ENCODE measurements around the gene TAF3.
"Not testable (repeated sequence)": the region's sequence is repeated elsewhere in the genome, so short reads cannot be mapped to it uniquely, and the experiment has no call there.

Gene TAF3

DNA sequence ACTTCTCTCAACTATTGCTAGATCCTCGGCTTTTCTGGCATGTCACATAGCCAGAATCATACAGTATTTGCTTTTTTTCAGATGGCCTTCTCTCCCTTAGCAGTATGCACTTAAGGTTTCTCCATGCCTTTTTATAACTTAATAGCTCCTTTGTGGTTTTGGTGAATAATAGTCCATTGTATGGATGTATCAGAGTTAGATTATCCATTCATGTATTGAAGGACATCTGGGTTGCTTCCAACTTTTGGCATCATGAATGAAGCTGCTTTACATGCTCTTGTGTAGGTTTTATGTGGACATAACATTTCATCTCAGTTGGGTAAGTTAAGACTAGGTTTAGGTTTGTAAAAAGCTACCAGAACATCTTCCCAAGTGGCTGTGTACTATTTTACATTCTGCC lies 25.8 kb upstream of the TAF3 start:
- Histone ChIP-seq H3K9ac (ENCODE audit: low read depth, low read length) (no peak overlapping the region), H3K27me3 (ENCODE audit: control insufficient read depth, insufficient read depth, low read length) (no peaks in the 10 kb centered on the region), H3K4me1 (ENCODE audit: control insufficient read depth, insufficient read depth, low read length) (no peaks in the 10 kb centered on the region), H3K36me3 (ENCODE audit: control insufficient read depth, insufficient read depth, low read length) (peaks cover 9% of the 10 kb centered on the region), H3K4me3 (ENCODE audit: low read depth, low read length) (no peak overlapping the region), H3K9me3 (ENCODE audit: control insufficient read depth, insufficient read depth, low read length) (no peaks in the 10 kb centered on the region)

DNA sequence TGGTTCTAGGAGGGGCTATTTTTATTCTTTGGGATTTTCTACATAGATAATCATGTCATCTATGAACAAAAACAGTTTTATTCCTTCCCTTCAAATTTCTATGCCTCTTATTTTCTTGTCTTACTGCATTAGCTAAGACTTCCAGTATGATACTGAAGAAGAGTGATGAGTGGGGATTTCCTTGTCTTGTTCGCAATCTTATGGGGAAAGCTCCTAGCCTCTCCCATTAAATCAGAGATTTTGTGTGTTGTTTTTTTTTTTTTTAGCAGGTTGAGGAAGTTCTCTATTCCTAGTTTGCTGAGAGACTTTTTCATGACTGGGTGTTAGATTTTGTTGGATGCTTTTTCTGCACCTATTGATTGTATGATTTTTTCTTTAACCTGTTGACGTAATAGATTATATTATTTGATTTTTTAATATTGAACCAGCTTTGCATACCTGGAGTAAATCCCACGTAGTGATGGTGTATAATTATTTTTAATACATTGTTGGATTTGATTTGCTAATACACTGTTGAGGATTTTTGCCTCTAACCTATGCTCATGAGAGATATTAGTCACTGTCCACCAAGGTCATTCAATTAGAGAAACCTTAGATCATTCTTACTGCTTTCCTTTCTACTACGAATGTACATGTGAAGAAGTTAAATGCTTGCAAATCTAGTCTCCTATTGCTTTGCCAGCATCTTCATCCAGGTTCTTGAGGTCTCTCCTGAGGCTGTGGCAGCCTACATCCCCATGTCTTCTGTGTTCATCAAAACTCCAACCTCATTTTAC lies 23.9 kb upstream of the TAF3 start:
- Histone ChIP-seq H3K36me3 (ENCODE audit: control insufficient read depth, insufficient read depth, low read length) (peaks cover 16% of the 10 kb centered on the region), H3K27me3 (ENCODE audit: control insufficient read depth, insufficient read depth, low read length) (no peaks in the 10 kb centered on the region), H3K9ac (ENCODE audit: low read depth, low read length) (no peak overlapping the region), H3K4me3 (ENCODE audit: low read depth, low read length) (no peak overlapping the region), H3K4me1 (ENCODE audit: control insufficient read depth, insufficient read depth, low read length) (no peaks in the 10 kb centered on the region), H3K9me3 (ENCODE audit: control insufficient read depth, insufficient read depth, low read length) (no peaks in the 10 kb centered on the region)

DNA sequence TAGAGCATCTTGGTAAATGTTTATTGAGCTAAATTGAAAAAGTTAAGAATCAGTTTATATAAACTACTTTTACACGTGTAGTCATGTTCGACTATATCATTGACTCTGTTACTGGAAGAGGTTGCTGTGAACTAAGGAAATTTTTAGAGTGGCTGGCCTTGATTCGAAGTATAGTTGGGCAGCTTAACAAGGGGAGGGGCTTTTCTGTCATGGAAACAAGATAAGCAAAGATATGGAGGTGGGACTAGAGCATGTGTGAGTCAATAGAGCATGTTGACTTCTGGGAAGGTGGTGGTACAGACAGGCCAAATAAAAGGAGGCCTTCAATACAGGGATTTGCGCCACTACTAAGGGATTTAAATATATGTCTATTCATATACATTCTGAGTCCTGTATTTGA lies 22.7 kb upstream of the TAF3 start:
- H3K9ac ChIP-seq (ENCODE audit: low read depth, low read length) = no peak overlapping the region
- no peak overlapping the region for H3K4me3 ChIP-seq (ENCODE audit: low read depth, low read length)
- H3K27me3 ChIP-seq (ENCODE audit: control insufficient read depth, insufficient read depth, low read length) = no peaks in the 10 kb centered on the region
- H3K36me3 ChIP-seq (ENCODE audit: control insufficient read depth, insufficient read depth, low read length) = peaks cover 21% of the 10 kb centered on the region
- no peaks in the 10 kb centered on the region for H3K4me1 ChIP-seq (ENCODE audit: control insufficient read depth, insufficient read depth, low read length)
- H3K9me3 ChIP-seq (ENCODE audit: control insufficient read depth, insufficient read depth, low read length) = no peaks in the 10 kb centered on the region

DNA sequence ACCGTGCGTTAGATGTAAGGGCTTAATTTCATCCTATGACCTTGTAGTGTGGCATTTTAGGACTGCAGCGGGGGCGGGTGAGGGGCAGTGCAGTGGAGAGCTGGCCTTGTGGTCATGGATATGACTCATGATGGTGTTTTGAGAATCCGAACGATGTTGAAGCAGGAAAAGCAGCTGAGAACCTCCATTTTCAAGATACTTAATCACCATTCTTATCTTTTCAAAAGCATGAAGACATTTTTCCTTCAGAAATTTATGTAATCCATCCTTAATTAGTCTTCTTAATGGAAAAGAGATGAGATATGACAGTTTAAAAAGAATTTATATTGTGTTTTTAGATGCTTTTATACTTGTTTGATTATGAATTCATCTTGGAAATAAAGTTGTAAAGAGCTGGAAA lies 20.7 kb upstream of the TAF3 start:
- H3K9me3 ChIP-seq (ENCODE audit: control insufficient read depth, insufficient read depth, low read length) = no peaks in the 10 kb centered on the region
- no peak overlapping the region for H3K9ac ChIP-seq (ENCODE audit: low read depth, low read length)
- H3K27me3 ChIP-seq (ENCODE audit: control insufficient read depth, insufficient read depth, low read length) = no peaks in the 10 kb centered on the region
- H3K4me3 ChIP-seq (ENCODE audit: low read depth, low read length) = no peak overlapping the region
- H3K36me3 ChIP-seq (ENCODE audit: control insufficient read depth, insufficient read depth, low read length) = peaks cover 31% of the 10 kb centered on the region
- H3K4me1 ChIP-seq (ENCODE audit: control insufficient read depth, insufficient read depth, low read length) = no peaks in the 10 kb centered on the region

DNA sequence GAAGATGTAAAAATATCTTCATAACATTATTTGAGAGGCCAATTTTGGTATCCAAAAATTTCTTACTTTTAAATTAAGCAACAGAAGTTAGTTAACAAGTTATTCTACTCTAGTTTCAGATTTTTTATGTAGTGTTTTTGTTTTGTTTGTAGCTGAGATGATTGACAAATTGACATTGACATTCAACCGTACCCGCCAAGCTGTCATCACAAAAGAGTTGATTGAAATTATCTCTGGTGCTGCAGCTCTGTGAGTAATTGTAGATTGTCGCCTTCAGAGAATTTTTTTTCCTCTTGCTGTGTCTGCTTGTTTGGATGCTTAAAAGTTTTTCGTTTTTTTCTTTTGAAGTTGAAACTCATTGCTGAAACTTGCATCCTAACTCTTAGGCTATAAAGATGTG lies 15.7 kb upstream of the TAF3 start:
- Histone ChIP-seq H3K4me3 (ENCODE audit: low read depth, low read length) (no peak overlapping the region), H3K9me3 (ENCODE audit: control insufficient read depth, insufficient read depth, low read length) (no peaks in the 10 kb centered on the region), H3K36me3 (ENCODE audit: control insufficient read depth, insufficient read depth, low read length) (peaks cover 39% of the 10 kb centered on the region), H3K9ac (ENCODE audit: low read depth, low read length) (no peak overlapping the region), H3K4me1 (ENCODE audit: control insufficient read depth, insufficient read depth, low read length) (no peaks in the 10 kb centered on the region), H3K27me3 (ENCODE audit: control insufficient read depth, insufficient read depth, low read length) (no peaks in the 10 kb centered on the region)

DNA sequence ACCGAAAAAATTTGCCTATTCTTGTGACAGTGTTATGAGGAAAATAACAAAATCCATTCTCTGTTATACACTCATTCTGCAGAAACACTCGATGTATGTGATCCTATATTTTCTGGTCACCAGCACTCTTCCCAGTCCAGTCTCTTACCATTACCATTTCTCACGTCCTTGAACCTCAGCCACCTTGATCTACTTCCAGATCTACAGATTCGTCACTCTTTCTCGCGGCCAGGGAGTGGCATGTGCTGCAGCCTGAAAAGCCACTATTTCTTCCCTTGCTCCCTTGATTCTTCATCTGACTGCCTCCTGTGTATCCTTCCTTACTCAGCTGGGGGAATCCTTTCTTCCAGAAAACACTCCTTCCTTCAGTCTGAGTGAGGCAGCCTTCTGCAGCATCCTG lies 14.1 kb upstream of the TAF3 start:
- Histone ChIP-seq H3K4me1 (ENCODE audit: control insufficient read depth, insufficient read depth, low read length) (no peaks in the 10 kb centered on the region), H3K27me3 (ENCODE audit: control insufficient read depth, insufficient read depth, low read length) (no peaks in the 10 kb centered on the region), H3K4me3 (ENCODE audit: low read depth, low read length) (no peak overlapping the region), H3K36me3 (ENCODE audit: control insufficient read depth, insufficient read depth, low read length) (peaks cover 36% of the 10 kb centered on the region), H3K9ac (ENCODE audit: low read depth, low read length) (no peak overlapping the region), H3K9me3 (ENCODE audit: control insufficient read depth, insufficient read depth, low read length) (no peaks in the 10 kb centered on the region)

DNA sequence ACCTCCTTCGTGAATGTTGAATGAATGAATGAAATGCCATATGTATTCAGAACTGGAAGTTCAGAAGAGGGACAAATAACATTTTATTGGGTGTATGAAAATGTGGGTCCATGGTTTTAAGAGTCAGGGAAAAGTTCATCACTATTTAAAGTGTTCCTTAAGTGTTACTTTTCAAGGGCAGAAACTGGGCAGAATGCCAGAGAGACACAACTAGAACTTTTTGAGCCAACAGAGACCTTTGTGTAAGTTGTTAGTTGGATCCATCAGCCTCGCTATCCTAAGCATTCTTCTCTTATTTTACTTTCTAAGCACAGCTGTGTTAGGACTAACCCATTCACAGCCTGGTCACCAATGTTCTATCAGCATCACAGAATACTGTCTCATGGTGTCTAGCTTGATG lies 13.6 kb upstream of the TAF3 start:
- H3K27me3 ChIP-seq (ENCODE audit: control insufficient read depth, insufficient read depth, low read length) = no peaks in the 10 kb centered on the region
- no peaks in the 10 kb centered on the region for H3K4me1 ChIP-seq (ENCODE audit: control insufficient read depth, insufficient read depth, low read length)
- H3K9ac ChIP-seq (ENCODE audit: low read depth, low read length) = no peak overlapping the region
- no peaks in the 10 kb centered on the region for H3K9me3 ChIP-seq (ENCODE audit: control insufficient read depth, insufficient read depth, low read length)
- H3K36me3 ChIP-seq (ENCODE audit: control insufficient read depth, insufficient read depth, low read length) = peaks cover 33% of the 10 kb centered on the region
- no peak overlapping the region for H3K4me3 ChIP-seq (ENCODE audit: low read depth, low read length)

DNA sequence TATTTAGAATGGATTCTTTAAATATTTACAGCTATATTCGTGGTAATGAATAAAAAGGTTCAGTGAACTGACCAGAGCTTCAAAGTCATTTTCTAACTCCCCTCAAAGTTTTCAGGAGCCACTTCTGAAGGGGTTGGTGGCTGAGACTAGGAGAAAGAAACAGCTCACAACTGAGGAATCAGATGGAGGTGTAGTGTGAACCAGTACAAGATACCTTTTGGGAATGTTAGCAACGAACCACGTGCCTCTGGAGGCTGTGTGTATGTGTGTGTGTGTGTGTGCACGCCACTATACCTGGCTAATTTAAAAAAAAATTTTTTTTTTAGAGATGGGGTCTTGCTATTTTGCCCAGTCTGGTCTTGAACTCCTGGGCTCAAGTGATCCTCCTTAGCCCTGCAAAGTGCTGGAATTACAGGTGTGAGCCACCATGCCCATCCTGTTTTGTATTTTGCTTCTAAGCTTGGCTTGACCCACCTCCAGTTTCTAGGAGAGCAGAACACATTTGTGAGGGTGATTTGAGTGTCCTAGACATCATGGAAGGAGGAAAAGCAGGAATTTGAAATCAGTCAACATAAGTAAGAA lies 9.5 kb upstream of the TAF3 start:
- Histone ChIP-seq H3K27me3 (ENCODE audit: control insufficient read depth, insufficient read depth, low read length) (no peaks in the 10 kb centered on the region), H3K9me3 (ENCODE audit: control insufficient read depth, insufficient read depth, low read length) (no peaks in the 10 kb centered on the region), H3K4me3 (ENCODE audit: low read depth, low read length) (no peak overlapping the region), H3K4me1 (ENCODE audit: control insufficient read depth, insufficient read depth, low read length) (no peaks in the 10 kb centered on the region), H3K9ac (ENCODE audit: low read depth, low read length) (no peak overlapping the region), H3K36me3 (ENCODE audit: control insufficient read depth, insufficient read depth, low read length) (peaks cover 18% of the 10 kb centered on the region)

DNA sequence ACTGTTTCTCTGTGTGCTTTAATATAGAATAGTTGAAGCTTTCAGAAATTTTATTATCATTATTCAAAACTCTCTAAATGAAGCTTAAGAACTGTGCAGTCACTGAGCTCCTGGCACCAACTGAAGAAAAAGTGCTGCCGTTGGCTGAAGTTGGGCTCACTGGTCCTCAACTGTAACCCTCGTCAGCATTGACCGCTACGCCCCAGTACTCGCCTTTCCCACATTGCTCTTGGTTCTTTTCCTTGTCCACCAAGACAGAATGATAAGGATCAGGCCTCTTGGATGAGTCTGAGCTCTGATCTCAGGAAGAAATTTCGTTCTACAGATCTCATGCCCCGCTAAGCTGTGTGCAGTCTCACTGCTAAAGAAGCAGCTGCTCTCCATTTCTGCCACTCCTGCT lies 7.9 kb upstream of the TAF3 start:
- Histone ChIP-seq H3K27me3 (ENCODE audit: control insufficient read depth, insufficient read depth, low read length) (no peaks in the 10 kb centered on the region), H3K9ac (ENCODE audit: low read depth, low read length) (no peak overlapping the region), H3K36me3 (ENCODE audit: control insufficient read depth, insufficient read depth, low read length) (peaks cover 12% of the 10 kb centered on the region), H3K4me1 (ENCODE audit: control insufficient read depth, insufficient read depth, low read length) (no peaks in the 10 kb centered on the region), H3K9me3 (ENCODE audit: control insufficient read depth, insufficient read depth, low read length) (no peaks in the 10 kb centered on the region), H3K4me3 (ENCODE audit: low read depth, low read length) (no peak overlapping the region)

DNA sequence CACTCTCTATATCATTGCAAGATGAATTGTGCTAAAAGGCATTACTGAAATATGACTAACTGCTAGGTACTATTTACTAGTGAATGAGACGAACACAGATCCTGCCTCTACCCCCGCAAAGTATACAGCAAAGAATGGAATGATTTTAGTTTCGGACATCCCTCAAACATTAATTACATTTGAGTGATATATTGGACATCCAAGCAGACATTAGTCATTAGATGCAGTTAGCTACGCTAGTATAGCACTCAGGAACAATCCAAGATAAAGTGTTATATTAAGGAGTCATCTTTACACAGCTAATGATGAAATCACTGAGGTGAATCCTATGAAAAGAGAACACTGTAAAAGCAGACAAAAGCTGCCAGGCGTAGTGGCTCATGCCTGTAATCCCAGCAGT lies 7.3 kb upstream of the TAF3 start:
- Histone ChIP-seq H3K36me3 (ENCODE audit: control insufficient read depth, insufficient read depth, low read length) (peaks cover 9% of the 10 kb centered on the region), H3K4me1 (ENCODE audit: control insufficient read depth, insufficient read depth, low read length) (no peaks in the 10 kb centered on the region), H3K27me3 (ENCODE audit: control insufficient read depth, insufficient read depth, low read length) (no peaks in the 10 kb centered on the region), H3K9me3 (ENCODE audit: control insufficient read depth, insufficient read depth, low read length) (no peaks in the 10 kb centered on the region), H3K9ac (ENCODE audit: low read depth, low read length) (no peak overlapping the region), H3K4me3 (ENCODE audit: low read depth, low read length) (no peak overlapping the region)

DNA sequence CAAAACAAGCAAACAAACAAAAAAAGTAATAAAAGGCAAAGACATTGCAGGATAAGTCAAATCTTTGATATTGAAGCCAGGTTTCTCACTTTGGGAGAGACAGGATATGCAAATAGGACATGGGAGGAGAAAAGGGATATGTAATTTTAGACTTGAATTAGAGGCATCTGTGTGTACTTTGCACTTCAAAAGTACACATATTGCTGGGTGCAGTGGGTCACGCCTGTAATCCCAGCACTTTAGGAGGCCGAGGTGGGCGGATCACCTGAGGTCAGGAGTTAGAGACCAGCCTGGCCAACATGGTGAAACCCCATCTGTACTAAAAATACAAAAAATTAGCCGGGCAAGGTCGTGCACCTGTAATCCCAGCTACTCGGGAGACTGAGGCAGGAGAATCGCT lies 6.6 kb upstream of the TAF3 start:
- H3K4me1 ChIP-seq (ENCODE audit: control insufficient read depth, insufficient read depth, low read length); H3K4me3 ChIP-seq (ENCODE audit: low read depth, low read length): not testable (repeated sequence)

DNA sequence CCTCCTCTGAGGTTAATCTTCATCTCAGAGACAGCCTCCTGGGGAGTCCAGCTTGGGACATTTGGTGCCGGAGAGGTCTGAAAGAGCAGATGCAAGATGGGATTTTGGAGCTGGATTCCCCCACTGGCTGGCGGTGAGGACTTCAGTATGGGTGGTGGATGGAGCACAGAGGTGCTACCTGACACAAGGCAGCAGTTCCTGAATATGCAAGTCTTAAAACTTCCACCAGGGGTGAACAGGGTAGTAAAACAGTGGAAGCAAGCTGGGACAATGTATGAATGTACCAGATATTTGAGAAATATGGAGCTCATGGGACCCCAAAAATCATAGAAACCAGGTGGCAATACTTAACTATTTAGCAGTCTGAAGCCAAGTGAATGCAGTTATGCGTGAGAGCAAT lies 4.8 kb upstream of the TAF3 start:
- Histone ChIP-seq H3K27me3 (ENCODE audit: control insufficient read depth, insufficient read depth, low read length) (peaks cover 2% of the 10 kb centered on the region), H3K4me1 (ENCODE audit: control insufficient read depth, insufficient read depth, low read length) (no peaks in the 10 kb centered on the region), H3K36me3 (ENCODE audit: control insufficient read depth, insufficient read depth, low read length) (no peaks in the 10 kb centered on the region), H3K9me3 (ENCODE audit: control insufficient read depth, insufficient read depth, low read length) (no peaks in the 10 kb centered on the region), H3K9ac (ENCODE audit: low read depth, low read length) (no peak overlapping the region), H3K4me3 (ENCODE audit: low read depth, low read length) (no peak overlapping the region)

More for the DNA sequence above, 6.6 kb upstream of the TAF3 start:
- not testable (repeated sequence) for H3K27me3 ChIP-seq (ENCODE audit: control insufficient read depth, insufficient read depth, low read length); H3K36me3 ChIP-seq (ENCODE audit: control insufficient read depth, insufficient read depth, low read length); H3K9me3 ChIP-seq (ENCODE audit: control insufficient read depth, insufficient read depth, low read length); H3K9ac ChIP-seq (ENCODE audit: low read depth, low read length)
